KMS-11 (cell line): Measurements from ENCODE around the gene PAPPA.

Experiments used
- H2AFZ ChIP-seq: fragments of 200-600 bp; sonication (generic); 2 replicates; pipeline ENCODE4 v1.6.1; 2016; ENCODE audit warnings: antibody characterized with exemption, mixed run types, low read depth
- H3K27ac ChIP-seq: fragments of 200-600 bp; sonication (generic); 2 replicates; pipeline ENCODE4 v1.6.1; 2016; ENCODE audit warnings: mild to moderate bottlenecking, mixed run types
- H3K27me3 ChIP-seq: fragments of 200-600 bp; sonication (generic); 2 replicates; pipeline ENCODE4 v1.6.1; 2017; ENCODE audit warnings: mild to moderate bottlenecking, low read depth, mixed run types, moderate library complexity; ENCODE audit not compliant: insufficient read depth
- H3K36me3 ChIP-seq: fragments of 200-600 bp; sonication (generic); 2 replicates; pipeline ENCODE4 v1.6.1; 2017; ENCODE audit warnings: mild to moderate bottlenecking, mixed run types; ENCODE audit not compliant: insufficient read depth
- H3K4me1 ChIP-seq: fragments of 200-600 bp; sonication (generic); 2 replicates; pipeline ENCODE4 v1.6.1; 2016; ENCODE audit warnings: mild to moderate bottlenecking, low read depth, mixed run types; ENCODE audit not compliant: poor library complexity, severe bottlenecking
- H3K4me2 ChIP-seq: fragments of 200-600 bp; sonication (generic); 2 replicates; pipeline ENCODE4 v1.7.0; 2016; ENCODE audit warnings: mild to moderate bottlenecking, mixed run types
- H3K4me3 ChIP-seq: fragments of 200-600 bp; sonication (generic); IDR thresholded peaks from 2 replicates; pipeline ENCODE4 v1.6.1; 2017; ENCODE audit warnings: low read depth, low read length, mixed read lengths; ENCODE audit not compliant: insufficient read depth
- H3K79me2 ChIP-seq: fragments of 200-600 bp; sonication (generic); 2 replicates; pipeline ENCODE4 v1.6.1; 2016; ENCODE audit warnings: low read depth, mixed run types; ENCODE audit not compliant: insufficient read depth
- H3K9ac ChIP-seq: fragments of 200-600 bp; sonication (generic); 2 replicates; pipeline ENCODE4 v1.6.1; 2016; ENCODE audit warnings: mild to moderate bottlenecking, mixed run types
- H4K20me1 ChIP-seq: fragments of 200-600 bp; sonication (generic); 2 replicates; pipeline ENCODE4 v1.6.1; 2016; ENCODE audit warnings: mild to moderate bottlenecking, mixed run types; ENCODE audit not compliant: insufficient read depth
- CTCF ChIP-seq: fragments of 200-600 bp; sonication (generic); conservative IDR thresholded peaks from 2 replicates; pipeline ENCODE4 v1.6.1; 2017; ENCODE audit warnings: low read depth, mild to moderate bottlenecking, antibody characterized with exemption, low read length, moderate library complexity, mixed read lengths

PAPPA gene

DNA sequence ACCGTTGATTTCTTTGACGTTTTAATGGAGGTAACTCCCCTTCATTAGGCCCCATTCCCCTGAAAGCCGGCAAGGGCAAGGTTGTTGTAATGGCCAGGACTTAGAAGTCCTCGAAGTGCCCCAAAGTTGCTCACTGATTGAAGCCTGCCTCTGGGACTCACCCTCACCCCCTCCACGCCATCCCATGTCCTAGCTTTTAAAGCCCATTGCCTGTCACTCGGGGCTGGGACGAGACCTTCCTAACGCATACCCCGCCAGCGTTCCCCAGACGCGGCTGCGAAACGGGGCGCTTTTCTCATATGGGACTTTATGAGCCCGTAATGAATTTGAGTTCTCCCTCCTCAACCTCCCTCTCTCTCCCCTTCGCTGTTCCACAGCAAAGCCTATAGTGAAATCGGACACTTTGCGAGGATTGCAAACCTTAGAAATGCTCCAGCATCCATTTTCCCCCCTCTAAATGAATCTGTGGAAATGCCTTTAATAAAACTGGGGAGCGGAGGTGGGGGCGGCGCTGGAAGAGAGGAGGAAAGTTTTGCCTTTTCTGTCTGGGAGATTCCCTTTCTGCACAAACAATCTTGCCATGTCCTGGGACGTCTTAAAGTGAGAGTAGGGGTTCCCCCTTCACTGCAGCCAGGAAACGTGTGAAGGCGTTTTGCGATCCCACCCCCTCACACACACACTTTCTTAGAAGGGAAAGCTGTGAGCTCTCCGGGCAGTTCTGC is 1.5 kb downstream of the PAPPA start:
- Histone ChIP-seq H2AFZ (no peak overlapping the region), H3K4me2 (no peak overlapping the region), H3K79me2 (no peaks in the 10 kb centered on the region), H3K27me3 (no peaks in the 10 kb centered on the region; the same call in 1 of the 2 replicates), H3K9ac (no peak overlapping the region), H4K20me1 (no peaks in the 10 kb centered on the region), H3K36me3 (no peaks in the 10 kb centered on the region), H3K4me3 (no peak overlapping the region), H3K4me1 (no peaks in the 10 kb centered on the region), H3K27ac (no peak overlapping the region)
- no peak for TF ChIP-seq CTCF

- H3K79me2 ChIP-seq, result no peaks in the 10 kb centered on the region
- no peaks in the 10 kb centered on the region for H3K4me1 ChIP-seq
- no peak overlapping the region for H3K4me2 ChIP-seq
- no peak for TF ChIP-seq CTCF
- no peak overlapping the region for H2AFZ ChIP-seq
- H3K4me3 ChIP-seq, result no peak overlapping the region
- no peaks in the 10 kb centered on the region for H3K36me3 ChIP-seq
- no peaks in the 10 kb centered on the region for H4K20me1 ChIP-seq
- no peaks in the 10 kb centered on the region; the same call in 1 of the 2 replicates for H3K27me3 ChIP-seq
- no peak overlapping the region for H3K9ac ChIP-seq
- no peak overlapping the region for H3K27ac ChIP-seq
These were observed 2.1 kb downstream of the PAPPA start for GRCh38 chr9:116155698-116156039.

GRCh38 chr9:116156621-116157314 is 3.2 kb downstream of the PAPPA start:
- TF ChIP-seq CTCF, result no peak
- Histone ChIP-seq H3K4me3 (no peak overlapping the region), H3K36me3 (no peaks in the 10 kb centered on the region), H3K27ac (no peak overlapping the region), H3K9ac (no peak overlapping the region), H3K27me3 (no peaks in the 10 kb centered on the region; the same call in 1 of the 2 replicates), H2AFZ (no peak overlapping the region), H3K4me2 (no peak overlapping the region), H4K20me1 (no peaks in the 10 kb centered on the region), H3K79me2 (no peaks in the 10 kb centered on the region), H3K4me1 (no peaks in the 10 kb centered on the region)

DNA sequence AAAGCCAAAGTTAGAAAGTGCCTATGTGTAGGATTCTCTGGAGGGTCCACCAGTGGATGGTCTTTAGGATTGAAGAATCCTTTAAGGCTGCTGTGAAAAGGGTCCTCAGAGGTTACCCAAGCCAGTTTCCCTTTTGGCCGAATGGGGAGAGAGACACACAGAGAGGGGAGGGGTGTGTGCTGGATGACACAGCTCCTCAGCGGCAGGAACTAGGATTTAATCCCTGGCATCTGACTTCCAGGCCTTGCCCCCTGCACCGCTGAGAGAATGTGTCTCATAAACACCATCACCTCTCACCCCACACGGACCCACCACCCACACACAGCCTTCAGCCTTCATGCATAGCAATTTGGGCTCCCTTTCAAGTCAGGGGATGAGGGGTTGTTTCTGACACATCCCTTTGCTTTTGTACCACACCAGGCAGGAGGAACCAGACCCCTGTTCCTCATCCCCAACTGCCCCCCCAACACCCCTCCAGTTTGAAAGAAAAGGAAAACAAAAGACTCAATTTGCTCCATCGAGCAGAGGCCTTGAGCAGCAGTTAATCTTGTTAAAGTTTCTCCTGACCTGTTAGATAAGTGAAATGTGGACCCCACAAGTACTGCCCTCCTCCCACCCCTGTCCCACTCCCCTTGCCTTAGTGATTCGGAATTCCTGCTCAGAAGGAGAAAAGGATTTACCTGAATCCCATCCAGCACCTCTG is 4.0 kb downstream of the PAPPA start:
- Histone ChIP-seq H3K79me2 (no peaks in the 10 kb centered on the region), H2AFZ (no peak overlapping the region), H3K4me2 (no peak overlapping the region), H3K27me3 (no peaks in the 10 kb centered on the region; the same call in 1 of the 2 replicates), H4K20me1 (no peaks in the 10 kb centered on the region), H3K36me3 (no peaks in the 10 kb centered on the region), H3K4me1 (no peaks in the 10 kb centered on the region), H3K27ac (no peak overlapping the region), H3K4me3 (no peak overlapping the region), H3K9ac (no peak overlapping the region)
- TF ChIP-seq CTCF, result no peak
